ENCODE measurements around the gene NFKBIA.

DNA sequence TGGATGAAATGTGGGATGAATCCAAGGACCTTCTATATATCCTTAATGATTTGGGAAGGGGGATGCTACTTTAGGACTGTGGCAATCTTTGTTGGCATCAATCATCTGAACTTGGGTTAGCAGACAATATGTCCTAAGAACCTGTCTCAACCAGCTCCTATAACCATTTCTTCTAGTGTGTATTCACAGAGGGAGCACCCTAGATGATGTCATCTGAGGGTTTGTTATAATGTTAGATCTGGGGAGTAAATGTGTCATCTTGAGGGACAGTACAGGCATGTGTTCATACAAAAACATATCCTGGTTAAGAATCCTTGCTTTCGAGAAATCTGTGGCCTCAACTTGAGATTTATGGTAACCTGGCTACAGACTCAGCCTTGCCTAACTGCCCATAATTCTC, 41.9 kb upstream of the NFKBIA start:
- TF ChIP-seq, protein P1, sequence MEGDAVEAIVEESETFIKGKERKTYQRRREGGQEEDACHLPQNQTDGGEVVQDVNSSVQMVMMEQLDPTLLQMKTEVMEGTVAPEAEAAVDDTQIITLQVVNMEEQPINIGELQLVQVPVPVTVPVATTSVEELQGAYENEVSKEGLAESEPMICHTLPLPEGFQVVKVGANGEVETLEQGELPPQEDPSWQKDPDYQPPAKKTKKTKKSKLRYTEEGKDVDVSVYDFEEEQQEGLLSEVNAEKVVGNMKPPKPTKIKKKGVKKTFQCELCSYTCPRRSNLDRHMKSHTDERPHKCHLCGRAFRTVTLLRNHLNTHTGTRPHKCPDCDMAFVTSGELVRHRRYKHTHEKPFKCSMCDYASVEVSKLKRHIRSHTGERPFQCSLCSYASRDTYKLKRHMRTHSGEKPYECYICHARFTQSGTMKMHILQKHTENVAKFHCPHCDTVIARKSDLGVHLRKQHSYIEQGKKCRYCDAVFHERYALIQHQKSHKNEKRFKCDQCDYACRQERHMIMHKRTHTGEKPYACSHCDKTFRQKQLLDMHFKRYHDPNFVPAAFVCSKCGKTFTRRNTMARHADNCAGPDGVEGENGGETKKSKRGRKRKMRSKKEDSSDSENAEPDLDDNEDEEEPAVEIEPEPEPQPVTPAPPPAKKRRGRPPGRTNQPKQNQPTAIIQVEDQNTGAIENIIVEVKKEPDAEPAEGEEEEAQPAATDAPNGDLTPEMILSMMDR (conservative IDR thresholded peaks at IDR 0.05) = no peak
- no peak for TF ChIP-seq ZFX (IDR thresholded peaks at IDR 0.05)

All from C4-2B (cell line).